ENCODE measurements around the gene CFD.

The CFD gene

DNA sequence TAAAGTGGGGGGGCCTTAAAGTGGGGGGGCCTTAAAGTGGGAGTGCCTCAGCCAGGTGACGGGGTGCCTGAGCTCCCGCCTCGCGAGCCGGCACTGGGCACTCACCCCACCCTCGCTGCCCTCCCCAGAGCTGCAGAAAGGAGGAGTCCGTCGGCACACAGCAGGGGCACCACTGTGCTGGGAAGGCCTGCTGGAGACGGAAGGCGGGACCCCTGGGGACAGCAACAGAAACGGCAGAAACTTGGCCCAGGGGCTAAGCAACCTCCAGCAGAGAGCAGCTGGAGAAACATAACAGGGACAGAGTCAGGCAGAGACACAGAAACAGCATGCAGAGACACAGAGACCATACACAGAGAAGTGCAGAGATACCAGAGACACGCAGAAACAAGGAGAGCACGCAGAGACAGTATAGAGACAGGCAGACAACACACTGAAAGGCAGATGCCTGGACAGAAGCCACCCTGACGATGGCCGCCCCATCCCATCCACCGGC, 7.9 kb downstream of the CFD start:
- DNase-seq (ENCODE audit: low read depth in 1 of 2, low spot score in 1 of 2) = no peak
- Histone ChIP-seq H3K4me3 (replicated peaks; ENCODE audit: insufficient read depth, low read length) (no peak overlapping the region), H3K27ac (replicated peaks) (no peak overlapping the region), H3K27me3 (ENCODE audit: insufficient read depth, poor library complexity, severe bottlenecking) (no peaks in the 10 kb centered on the region)
- TF ChIP-seq GABPA (IDR thresholded peaks at IDR 0.05; ENCODE audit: low read depth) = no peak
- TF ChIP-seq POLR2AphosphoS5 (IDR thresholded peaks at IDR 0.05; ENCODE audit: low read depth) = no peak; the same call in 1 of the 2 replicates
- TF ChIP-seq, protein P1, sequence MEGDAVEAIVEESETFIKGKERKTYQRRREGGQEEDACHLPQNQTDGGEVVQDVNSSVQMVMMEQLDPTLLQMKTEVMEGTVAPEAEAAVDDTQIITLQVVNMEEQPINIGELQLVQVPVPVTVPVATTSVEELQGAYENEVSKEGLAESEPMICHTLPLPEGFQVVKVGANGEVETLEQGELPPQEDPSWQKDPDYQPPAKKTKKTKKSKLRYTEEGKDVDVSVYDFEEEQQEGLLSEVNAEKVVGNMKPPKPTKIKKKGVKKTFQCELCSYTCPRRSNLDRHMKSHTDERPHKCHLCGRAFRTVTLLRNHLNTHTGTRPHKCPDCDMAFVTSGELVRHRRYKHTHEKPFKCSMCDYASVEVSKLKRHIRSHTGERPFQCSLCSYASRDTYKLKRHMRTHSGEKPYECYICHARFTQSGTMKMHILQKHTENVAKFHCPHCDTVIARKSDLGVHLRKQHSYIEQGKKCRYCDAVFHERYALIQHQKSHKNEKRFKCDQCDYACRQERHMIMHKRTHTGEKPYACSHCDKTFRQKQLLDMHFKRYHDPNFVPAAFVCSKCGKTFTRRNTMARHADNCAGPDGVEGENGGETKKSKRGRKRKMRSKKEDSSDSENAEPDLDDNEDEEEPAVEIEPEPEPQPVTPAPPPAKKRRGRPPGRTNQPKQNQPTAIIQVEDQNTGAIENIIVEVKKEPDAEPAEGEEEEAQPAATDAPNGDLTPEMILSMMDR (IDR thresholded peaks at IDR 0.05; ENCODE audit: insufficient read depth, low read length) = no peak
- no peak for TF ChIP-seq SPI1 (IDR thresholded peaks at IDR 0.05; ENCODE audit: borderline replicate concordance, low read depth)
- TF ChIP-seq, protein P2, sequence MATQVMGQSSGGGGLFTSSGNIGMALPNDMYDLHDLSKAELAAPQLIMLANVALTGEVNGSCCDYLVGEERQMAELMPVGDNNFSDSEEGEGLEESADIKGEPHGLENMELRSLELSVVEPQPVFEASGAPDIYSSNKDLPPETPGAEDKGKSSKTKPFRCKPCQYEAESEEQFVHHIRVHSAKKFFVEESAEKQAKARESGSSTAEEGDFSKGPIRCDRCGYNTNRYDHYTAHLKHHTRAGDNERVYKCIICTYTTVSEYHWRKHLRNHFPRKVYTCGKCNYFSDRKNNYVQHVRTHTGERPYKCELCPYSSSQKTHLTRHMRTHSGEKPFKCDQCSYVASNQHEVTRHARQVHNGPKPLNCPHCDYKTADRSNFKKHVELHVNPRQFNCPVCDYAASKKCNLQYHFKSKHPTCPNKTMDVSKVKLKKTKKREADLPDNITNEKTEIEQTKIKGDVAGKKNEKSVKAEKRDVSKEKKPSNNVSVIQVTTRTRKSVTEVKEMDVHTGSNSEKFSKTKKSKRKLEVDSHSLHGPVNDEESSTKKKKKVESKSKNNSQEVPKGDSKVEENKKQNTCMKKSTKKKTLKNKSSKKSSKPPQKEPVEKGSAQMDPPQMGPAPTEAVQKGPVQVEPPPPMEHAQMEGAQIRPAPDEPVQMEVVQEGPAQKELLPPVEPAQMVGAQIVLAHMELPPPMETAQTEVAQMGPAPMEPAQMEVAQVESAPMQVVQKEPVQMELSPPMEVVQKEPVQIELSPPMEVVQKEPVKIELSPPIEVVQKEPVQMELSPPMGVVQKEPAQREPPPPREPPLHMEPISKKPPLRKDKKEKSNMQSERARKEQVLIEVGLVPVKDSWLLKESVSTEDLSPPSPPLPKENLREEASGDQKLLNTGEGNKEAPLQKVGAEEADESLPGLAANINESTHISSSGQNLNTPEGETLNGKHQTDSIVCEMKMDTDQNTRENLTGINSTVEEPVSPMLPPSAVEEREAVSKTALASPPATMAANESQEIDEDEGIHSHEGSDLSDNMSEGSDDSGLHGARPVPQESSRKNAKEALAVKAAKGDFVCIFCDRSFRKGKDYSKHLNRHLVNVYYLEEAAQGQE (IDR thresholded peaks at IDR 0.05; ENCODE audit: insufficient replicate concordance, low read depth) = no peak

DNA sequence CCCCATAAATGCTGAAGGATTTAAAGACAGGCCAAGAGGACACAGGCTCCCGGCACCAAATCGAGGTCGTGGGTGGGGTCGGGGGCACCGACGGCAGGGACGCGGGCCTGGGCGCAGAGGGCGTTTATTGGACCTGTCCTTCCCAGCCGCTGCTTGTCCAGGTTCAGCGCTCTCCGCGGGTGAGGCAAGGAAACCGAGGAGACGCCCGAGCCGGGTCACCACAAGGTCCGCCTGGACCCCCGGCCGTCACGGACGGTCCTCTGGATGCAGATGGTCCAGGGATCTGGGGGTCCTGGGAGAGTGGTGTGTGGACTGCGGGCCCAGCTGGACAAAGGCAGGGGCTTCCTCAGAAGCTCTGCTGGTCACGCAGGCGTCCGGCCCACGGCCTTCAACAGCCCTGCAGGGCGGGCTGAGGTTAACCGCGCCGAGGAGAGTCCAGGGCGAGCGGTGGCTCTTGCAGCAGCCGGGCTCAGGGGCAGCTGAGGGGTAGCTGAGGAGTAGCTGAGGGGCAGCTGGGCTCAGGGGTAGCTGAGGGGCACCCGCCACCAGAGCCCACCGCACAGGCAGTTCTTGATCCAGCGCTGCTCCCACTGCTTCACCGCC, 8.5 kb downstream of the CFD start:
- DNase-seq (ENCODE audit: low read depth in 1 of 2, low spot score in 1 of 2) = no peak
- no peaks in the 10 kb centered on the region for H3K27me3 ChIP-seq (ENCODE audit: insufficient read depth, poor library complexity, severe bottlenecking)
- H3K27ac ChIP-seq (replicated peaks) = no peak overlapping the region
- TF ChIP-seq POLR2AphosphoS5 (IDR thresholded peaks at IDR 0.05; ENCODE audit: low read depth) (no peak; the same call in 1 of the 2 replicates), SPI1 (IDR thresholded peaks at IDR 0.05; ENCODE audit: borderline replicate concordance, low read depth) (no peak), GABPA (IDR thresholded peaks at IDR 0.05; ENCODE audit: low read depth) (no peak)
- TF ChIP-seq, protein P1 (IDR thresholded peaks at IDR 0.05; ENCODE audit: insufficient read depth, low read length) = no peak
- TF ChIP-seq, protein P2 (IDR thresholded peaks at IDR 0.05; ENCODE audit: insufficient replicate concordance, low read depth) = no peak
- H3K4me3 ChIP-seq (replicated peaks; ENCODE audit: insufficient read depth, low read length) = no peak overlapping the region

DNA sequence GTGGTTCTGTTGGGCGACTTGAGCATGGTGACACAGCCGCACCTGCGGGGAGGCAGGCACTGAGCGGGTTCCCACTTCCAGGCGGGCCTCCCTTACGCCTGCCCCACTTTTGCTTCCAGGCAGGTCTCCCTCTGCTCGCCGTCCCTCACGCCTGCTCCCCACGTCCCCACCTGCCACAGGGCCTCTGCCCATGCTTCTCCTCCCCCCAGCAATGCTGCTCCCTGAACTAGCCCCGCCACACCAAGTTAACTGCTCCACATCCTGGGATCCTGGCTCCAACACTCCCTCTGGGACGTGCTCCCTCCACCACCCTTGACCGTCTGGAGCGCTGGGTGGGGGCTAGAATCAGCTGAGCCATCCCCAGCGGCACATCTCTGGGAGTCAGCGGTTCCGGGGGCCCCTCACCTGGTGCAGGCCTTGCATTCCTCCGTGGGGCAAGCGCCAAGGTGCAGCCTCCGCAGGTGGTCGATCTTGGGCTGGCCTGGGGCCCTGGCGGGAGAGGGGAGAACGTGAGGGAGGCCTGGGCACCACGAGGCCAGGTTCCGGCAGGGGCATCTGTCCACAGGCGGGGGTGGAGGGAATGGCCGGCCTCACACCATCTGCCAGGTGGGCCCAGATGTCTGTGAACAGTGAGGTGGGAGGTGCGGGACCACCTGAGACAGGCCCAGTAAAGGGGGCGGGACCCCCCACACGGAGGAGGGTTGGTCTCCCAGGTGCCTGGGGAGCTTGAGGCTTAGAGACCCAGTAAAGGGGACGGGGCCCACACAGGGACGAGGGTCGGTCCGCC, 9.2 kb downstream of the CFD start:
- TF ChIP-seq GABPA (IDR thresholded peaks at IDR 0.05; ENCODE audit: low read depth) (no peak), POLR2AphosphoS5 (IDR thresholded peaks at IDR 0.05; ENCODE audit: low read depth) (no peak), SPI1 (IDR thresholded peaks at IDR 0.05; ENCODE audit: borderline replicate concordance, low read depth) (no peak)
- TF ChIP-seq, protein P2 (IDR thresholded peaks at IDR 0.05; ENCODE audit: insufficient replicate concordance, low read depth) = no peak
- no peaks in the 10 kb centered on the region for H3K27me3 ChIP-seq (ENCODE audit: insufficient read depth, poor library complexity, severe bottlenecking)
- no peak overlapping the region for H3K27ac ChIP-seq (replicated peaks)
- H3K4me3 ChIP-seq (replicated peaks; ENCODE audit: insufficient read depth, low read length) = no peak overlapping the region
- no peak for DNase-seq (ENCODE audit: low read depth in 1 of 2, low spot score in 1 of 2)
